HepG2 (cell line): ENCODE results near the gene KARS1. TPM values are rescaled to one million over a fixed set of nuclear protein-coding genes. Genes with fewer than 3 reads are reported as not detected.
A peak's percentile ranks its signal among the peaks of the same experiment; 100 is the strongest.

Source experiments
- ATAC-seq: fragments of 200-7000 bp; cut with Tn5 transposase; 3 replicates; pipeline ENCODE4 v1.9.1; 2020; ENCODE audit warnings: mild to moderate bottlenecking, moderate library complexity
- BruUV-seq: library from RNA; stranded (reverse); fragments of 400-500 nt; replicated peaks from 2 replicates; lab custom pipeline; 2021; lab: Mats Ljungman, UMichigan
- CTCF ChIA-PET: fragments of 300-600 bp; formaldehyde crosslinking; extraction: SDS; loops from one replicate; lab custom pipeline; 2021; ENCODE audit warnings: low total read pairs, inconsistent platforms, low intra/inter-chr PET ratio; lab: Yijun Ruan, JAX
- POLR2A ChIA-PET: fragments of 350-600 bp; sonication (Branson Sonifier 250); formaldehyde crosslinking; loops from one replicate; lab custom pipeline; 2020; ENCODE audit warnings: antibody characterized with exemption, inconsistent platforms; lab: Yijun Ruan, JAX
- DNase-seq: peaks from one replicate; pipeline ENCODE4 v3.0.0-alpha.2; 2015; ENCODE audit warnings: low spot score
- FAIRE-seq: peaks from 3 replicates; lab custom pipeline; 2011; peaks lifted over from hg19 to GRCh38; lab: Jason Lieb, UNC
- H2AFZ ChIP-seq: one replicate; pipeline ENCODE4 v1.6.1; 2011; ENCODE audit warnings: low read length, inconsistent platforms
- H3K27ac ChIP-seq: fragments of 300-600 bp; 3 replicates; pipeline ENCODE4 v1.8.0; 2011; ENCODE audit warnings: mixed run types, mild to moderate bottlenecking, mixed read lengths, low read length, inconsistent platforms; ENCODE audit not compliant: insufficient read depth; ENCODE audit errors: extremely low read length
- H3K27me3 ChIP-seq, 2 experiments: fragments of 200-600 bp in 1 of 2; 2 replicates in 1 of 2; 3 replicates in 1 of 2; pipeline versions ENCODE4 v1.6.0 to v1.8.0; 2011; ENCODE audit warnings: low read length in 2 of 2, mild to moderate bottlenecking in 2 of 2, moderate library complexity in 2 of 2, inconsistent platforms in 1 of 2; ENCODE audit not compliant: insufficient read depth in 2 of 2, control insufficient read depth in 1 of 2
- H3K36me3 ChIP-seq, 2 experiments: fragments of 200-600 bp in 1 of 2; replicated peaks in 1 of 2; 2 replicates in 1 of 2; 3 replicates in 1 of 2; pipeline versions ENCODE4 v1.5.1 to v1.8.0; 2011; ENCODE audit warnings: low read length in 2 of 2, inconsistent platforms in 1 of 2; ENCODE audit not compliant: insufficient read depth in 2 of 2, control insufficient read depth in 1 of 2
- H3K4me1 ChIP-seq: 2 replicates; pipeline ENCODE4 v1.5.1; 2012; ENCODE audit warnings: low read length, inconsistent platforms; ENCODE audit not compliant: insufficient read depth
- H3K4me2 ChIP-seq: 2 replicates; pipeline ENCODE4 v1.6.0; 2011; ENCODE audit warnings: low read depth, low read length, inconsistent platforms
- H3K4me3 ChIP-seq, 3 experiments: fragments of 200-600 bp in 1 of 3; sonication (generic), shearing (Covaris generic) in 1 of 3; replicated peaks in 1 of 3; 2 replicates each; pipeline ENCODE4 v1.5.1; 2011 to 2016; ENCODE audit warnings: low read length in 3 of 3, inconsistent platforms in 2 of 3, low read depth in 2 of 3, mild to moderate bottlenecking in 2 of 3, control low read depth in 1 of 3, mixed read lengths in 1 of 3; ENCODE audit not compliant: insufficient read depth in 1 of 3
- H3K79me2 ChIP-seq: one replicate; pipeline ENCODE4 v1.6.1; 2011; ENCODE audit warnings: low read length, inconsistent platforms; ENCODE audit not compliant: insufficient read depth
- H3K9ac ChIP-seq: 2 replicates; pipeline ENCODE4 v1.6.0; 2011; ENCODE audit warnings: mild to moderate bottlenecking, low read depth, low read length, inconsistent platforms; ENCODE audit not compliant: insufficient read depth
- H3K9me3 ChIP-seq: 2 replicates; pipeline ENCODE4 v1.5.1; 2012; ENCODE audit warnings: mild to moderate bottlenecking, low read length
- H4K20me1 ChIP-seq: 2 replicates; pipeline ENCODE4 v1.6.0; 2011; ENCODE audit warnings: inconsistent platforms, mild to moderate bottlenecking, low read length, moderate library complexity; ENCODE audit not compliant: insufficient read depth
- BCL6 ChIP-seq: IDR thresholded peaks from 2 replicates; pipeline ENCODE4 v1.6.1; 2016; ENCODE audit warnings: missing genetic modification reagents, missing compliant biosample characterization
- HOMEZ ChIP-seq: IDR thresholded peaks from 2 replicates; pipeline ENCODE4 v1.6.1; 2016; ENCODE audit warnings: low read depth
- PAXIP1 ChIP-seq: sonication (generic); formaldehyde crosslinking; conservative IDR thresholded peaks from 2 replicates; pipeline ENCODE4 v1.4.0; 2020; ENCODE audit warnings: mild to moderate bottlenecking, missing genetic modification reagents, moderate library complexity
- RELA ChIP-seq: sonication (generic); formaldehyde crosslinking; IDR thresholded peaks from 2 replicates; pipeline ENCODE4 v1.4.0; 2020; ENCODE audit warnings: missing genetic modification reagents
- TAF1 ChIP-seq: sonication (generic); formaldehyde crosslinking; IDR thresholded peaks from 2 replicates; pipeline ENCODE4 v1.4.0; 2020; ENCODE audit warnings: missing genetic modification reagents
- TARDBP ChIP-seq: sonication (generic); formaldehyde crosslinking; IDR thresholded peaks from 2 replicates; pipeline ENCODE4 v1.8.0; 2022; ENCODE audit warnings: mild to moderate bottlenecking, missing genetic modification reagents
- THYN1 ChIP-seq: sonication (generic); formaldehyde crosslinking; IDR thresholded peaks from 2 replicates; pipeline ENCODE4 v1.8.1; 2023; ENCODE audit warnings: low read depth, mild to moderate bottlenecking, moderate library complexity, missing genetic modification reagents, borderline replicate concordance
- ZFP82 ChIP-seq: sonication (generic); formaldehyde crosslinking; IDR thresholded peaks from 2 replicates; pipeline ENCODE4 v1.5.1; 2020; ENCODE audit warnings: mild to moderate bottlenecking, missing genetic modification reagents, borderline replicate concordance
- ZNF12 ChIP-seq: sonication (generic); formaldehyde crosslinking; IDR thresholded peaks from 2 replicates; pipeline ENCODE4 v1.5.0; 2020; ENCODE audit warnings: missing genetic modification reagents
- WGBS: methylation state at CpG from one replicate; pipeline ENCODE4 v1.1.6; 2017; ENCODE audit warnings: low lambda C conversion rate; 5-methylcytosine and 5-hydroxymethylcytosine counted together
- in situ Hi-C: cut with HindIII; loops from 2 replicates; pipeline ENCODE4 v1.10.0; 2017; ENCODE audit warnings: low pct_unique_long_range_greater_than_20kb; ENCODE audit not compliant: extremely low pct_ligation_motif_present
- intact Hi-C: fragments of 100-400 bp; cut with micrococcal nuclease; formaldehyde crosslinking; loops from one replicate; pipeline ENCODE4 v1.10.0; 2022; ENCODE audit not compliant: unreplicated experiment
- polyA plus RNA-seq, 8 experiments: library from polyadenylated mRNA; depleted of rRNA in 3 of 8; stranded (reverse) in 7 of 8; unstranded in 1 of 8; fragments of >200 nt; fragmentation: Illumina TruSeq in 4 of 8; extraction: Trizol in 4 of 8; gene quantifications; 2 replicates each; pipeline versions ENCODE4 v1.2.1 to v1.2.3, GENCODE V29; 2011 to 2016; ENCODE audit warnings: low read depth in 4 of 8, missing spikeins in 1 of 8, mixed read lengths in 1 of 8; ENCODE audit not compliant: insufficient read depth in 1 of 8
- total RNA-seq, 5 experiments: library from RNA; depleted of rRNA; stranded (reverse); fragments of >200 nt; fragmentation: Illumina TruSeq; extraction: Trizol; gene quantifications; 2 replicates each; pipeline ENCODE4 v1.2.3, GENCODE V29; 2016; ENCODE audit warnings: low read depth in 1 of 5

Gene KARS1
- total and polyA plus RNA-seq, 2 of the 13 experiments (the other 11 are each of a cell fraction or from before 2014, with no cell fraction given): 141 to 276 TPM

DNA sequence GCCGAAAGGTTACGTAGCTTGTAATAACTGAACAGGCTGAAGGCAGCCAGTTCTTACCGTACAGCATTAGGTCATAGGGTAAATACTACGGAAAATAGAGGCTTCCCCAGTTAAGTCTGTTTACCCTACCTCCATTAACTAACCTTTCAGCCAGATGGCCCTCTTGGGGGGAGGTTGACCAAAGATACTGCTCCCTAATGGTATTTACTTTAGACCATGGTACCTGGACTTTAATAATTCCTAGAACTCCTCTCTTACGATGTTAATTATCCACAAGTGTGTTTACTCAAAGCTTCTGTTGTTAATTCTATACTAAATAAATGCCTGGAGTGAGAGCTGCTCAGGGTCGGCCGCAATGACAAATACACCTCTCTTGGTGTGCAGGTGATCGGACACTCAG, 14.6 kb downstream of the KARS1 start:
- no peak overlapping the region for H3K27ac ChIP-seq
- no peaks in the 10 kb centered on the region for H3K9me3 ChIP-seq
- H3K9ac ChIP-seq: no peak overlapping the region
- H3K4me2 ChIP-seq: no peak overlapping the region
- in situ Hi-C loops: no loop called here
- H3K4me3 ChIP-seq: no peak overlapping the region
- FAIRE-seq (no peak), DNase-seq (no peak), ATAC-seq (no peak)
- intact Hi-C loops: no loop called here
- POLR2A ChIA-PET: interaction anchor here (2.5 kb wide), 1 partner anchor 15 kb away, joined by 11 read pairs; the partner anchor contains the start of genes KARS1 and TERF2IP
- CTCF ChIA-PET: no interaction called here
- H4K20me1 ChIP-seq: no peaks in the 10 kb centered on the region
- H2AFZ ChIP-seq: no peak overlapping the region
- WGBS: 68% methylated on average over 8 of the region's 8 CpGs
- no peaks in the 10 kb centered on the region for H3K27me3 ChIP-seq
- peaks cover 56 to 93% of the 10 kb centered on the region in 2 experiments for H3K36me3 ChIP-seq
- no TSS peak for BruUV-seq
- H3K79me2 ChIP-seq: no peaks in the 10 kb centered on the region
- TF ChIP-seq TARDBP (CRISPR knock-in tag): no peak
- no peak for TF ChIP-seq HOMEZ (CRISPR knock-in tag)
- peak; percentile 76 for TF ChIP-seq BCL6 (CRISPR knock-in tag)
- TF ChIP-seq RELA: no peak
- TF ChIP-seq ZNF12 (CRISPR knock-in tag): peak; percentile 43; the same call in 1 of the 2 replicates
- peak; percentile 53 for TF ChIP-seq PAXIP1 (CRISPR knock-in tag)
- no peak for TF ChIP-seq TAF1
- no peak for TF ChIP-seq ZFP82 (CRISPR knock-in tag)
- no peak for TF ChIP-seq THYN1
- H3K4me1 ChIP-seq: peaks cover 10% of the 10 kb centered on the region; the same call in 1 of the 2 replicates
